Endothelial cell of umbilical vein (primary cell): Measurements from ENCODE around the gene RPS6KA1. TPM values are rescaled to one million over a fixed set of nuclear protein-coding genes. Genes with fewer than 3 reads are reported as not detected.

ENCODE experiments used
- BruUV-seq: library from RNA; stranded (reverse); fragments of 400-500 nt; replicated peaks from 2 replicates; lab custom pipeline; 2021; lab: Mats Ljungman, UMichigan
- CTCF ChIA-PET: fragments of 300-600, 350-600 bp; sonication (Branson Sonifier 250); formaldehyde crosslinking; loops from one replicate; lab custom pipeline; 2021; ENCODE audit warnings: antibody characterized with exemption, inconsistent platforms; lab: Charles Lee
- POLR2A ChIA-PET: fragments of 300-600, 350-600 bp; sonication (Branson Sonifier 250); formaldehyde crosslinking; loops from one replicate; lab custom pipeline; 2021; ENCODE audit warnings: antibody characterized with exemption, inconsistent platforms; lab: Charles Lee
- DNase-seq: peaks from one replicate; pipeline ENCODE4 v3.0.0-alpha.2; 2011; ENCODE audit warnings: low read depth, low spot score
- FAIRE-seq: peaks from 2 replicates; lab custom pipeline; 2011; peaks lifted over from hg19 to GRCh38; lab: Jason Lieb, UNC
- H2AFZ ChIP-seq: 2 replicates; pipeline ENCODE4 v1.6.0; 2012; ENCODE audit warnings: low read depth, low read length, control low read depth, inconsistent platforms
- H3K27ac ChIP-seq: 2 replicates; pipeline ENCODE4 v1.5.1; 2011; ENCODE audit warnings: low read depth, mild to moderate bottlenecking, control low read depth, low read length, moderate library complexity; ENCODE audit not compliant: insufficient read depth
- H3K27me3 ChIP-seq, 2 experiments: 2 replicates each; pipeline versions ENCODE4 v1.6.0 to v1.6.1; 2011; ENCODE audit warnings: low read length in 2 of 2, mixed read lengths in 1 of 2; ENCODE audit not compliant: control insufficient read depth in 2 of 2, insufficient read depth in 2 of 2
- H3K36me3 ChIP-seq, 2 experiments: 2 replicates in 1 of 2; 3 replicates in 1 of 2; pipeline ENCODE4 v1.5.1; 2011; ENCODE audit warnings: low read length in 2 of 2, mild to moderate bottlenecking in 1 of 2, moderate library complexity in 1 of 2; ENCODE audit not compliant: control insufficient read depth in 2 of 2, insufficient read depth in 2 of 2; ENCODE audit errors: extremely low read depth in 1 of 2
- H3K4me1 ChIP-seq: 3 replicates; pipeline ENCODE4 v1.5.1; 2011; ENCODE audit warnings: mild to moderate bottlenecking, low read length; ENCODE audit not compliant: control insufficient read depth, insufficient read depth; ENCODE audit errors: extremely low read depth
- H3K4me2 ChIP-seq: 2 replicates; pipeline ENCODE4 v1.6.1; 2011; ENCODE audit warnings: low read length, control low read depth, mixed read lengths; ENCODE audit not compliant: insufficient read depth
- H3K4me3 ChIP-seq, 3 experiments: fragments of 200-600 bp in 1 of 3; sonication (generic), shearing (Covaris generic) in 1 of 3; replicated peaks in 1 of 3; 2 replicates each; pipeline ENCODE4 v1.5.1; 2011 to 2016; ENCODE audit warnings: control low read depth in 3 of 3, low read length in 3 of 3, mild to moderate bottlenecking in 2 of 3, inconsistent platforms in 1 of 3, low read depth in 1 of 3, moderate library complexity in 1 of 3; ENCODE audit not compliant: insufficient read depth in 1 of 3
- H3K79me2 ChIP-seq: 2 replicates; pipeline ENCODE4 v1.6.0; 2012; ENCODE audit warnings: low read length, inconsistent platforms; ENCODE audit not compliant: control insufficient read depth, insufficient read depth
- H3K9ac ChIP-seq: replicated peaks from 2 replicates; pipeline ENCODE3; 2011; ENCODE audit warnings: low read length, control low read depth; ENCODE audit not compliant: insufficient read depth; ENCODE audit errors: extremely low read depth
- H3K9me1 ChIP-seq: replicated peaks from 3 replicates; pipeline ENCODE4 v1.6.0; 2011; ENCODE audit warnings: mild to moderate bottlenecking, low read length; ENCODE audit not compliant: control insufficient read depth, insufficient read depth; ENCODE audit errors: extremely low read depth
- H3K9me3 ChIP-seq: replicated peaks from 2 replicates; pipeline ENCODE4 v1.5.1; 2012; ENCODE audit warnings: low read length, inconsistent platforms; ENCODE audit not compliant: control insufficient read depth, insufficient read depth
- H4K20me1 ChIP-seq: replicated peaks from 2 replicates; pipeline ENCODE3; 2011; ENCODE audit warnings: mild to moderate bottlenecking, low read length; ENCODE audit not compliant: control insufficient read depth, insufficient read depth; ENCODE audit errors: extremely low read depth
- FOS ChIP-seq: IDR thresholded peaks from 2 replicates; pipeline ENCODE4 v1.6.1; 2011; ENCODE audit warnings: mild to moderate bottlenecking, low read length, moderate library complexity, borderline replicate concordance; ENCODE audit not compliant: insufficient read depth
- GATA2 ChIP-seq: IDR thresholded peaks from 2 replicates; pipeline ENCODE4 v1.7.0; 2011; ENCODE audit warnings: low read depth, mild to moderate bottlenecking, moderate library complexity, mixed read lengths, low read length; ENCODE audit not compliant: insufficient read length, insufficient read depth
- POLR2AphosphoS5 ChIP-seq: IDR thresholded peaks from 2 replicates; pipeline ENCODE4 v1.6.1; 2012; ENCODE audit warnings: low read depth, mild to moderate bottlenecking, control low read depth, low read length, moderate library complexity; ENCODE audit not compliant: insufficient read depth
- dilution Hi-C: fragments of 300-500 bp; cut with MboI; formaldehyde crosslinking; loops from one replicate; pipeline ENCODE4 v1.15.0; 2019; ENCODE audit warnings: low sequenced_read_pairs; ENCODE audit not compliant: extremely low pct_ligation_motif_present
- intact Hi-C: fragments of 100-400 bp; cut with micrococcal nuclease; formaldehyde crosslinking; loops from one replicate; pipeline ENCODE4 v1.10.0; 2022
- polyA plus RNA-seq, 4 experiments: library from polyadenylated mRNA; depleted of rRNA in 3 of 4; stranded (reverse) in 3 of 4; unstranded in 1 of 4; fragments of >200 nt; gene quantifications; 2 replicates each; pipeline versions ENCODE4 v1.2.1 to v1.2.3, GENCODE V29; 2011 to 2012; ENCODE audit warnings: missing spikeins in 1 of 4
- total RNA-seq: library from RNA; stranded (reverse); gene quantifications from 2 replicates; pipeline ENCODE4 v1.2.3, GENCODE V29; 2021
- TF ChIP-seq, protein P1 (sequence below): IDR thresholded peaks from 2 replicates; pipeline ENCODE4 v1.6.1; 2011; ENCODE audit not compliant: insufficient read depth, insufficient read length
- TF ChIP-seq, protein P2 (sequence below), 2 donors: IDR thresholded peaks; 1 replicate in 1 of 2; 2 replicates in 1 of 2; pipeline ENCODE4 v1.5.1; 2011; ENCODE audit warnings: low read length in 2 of 2, mild to moderate bottlenecking in 2 of 2, moderate library complexity in 2 of 2, control low read depth in 1 of 2, inconsistent platforms in 1 of 2, low read depth in 1 of 2; ENCODE audit not compliant: insufficient read depth in 1 of 2; ENCODE audit errors: extremely low read depth in 1 of 2

Gene RPS6KA1
- total and polyA plus RNA-seq, 2 donors (not counting 3 experiments of a cell fraction or from before 2014, with no cell fraction given): 6.7 to 15.5 TPM

DNA sequence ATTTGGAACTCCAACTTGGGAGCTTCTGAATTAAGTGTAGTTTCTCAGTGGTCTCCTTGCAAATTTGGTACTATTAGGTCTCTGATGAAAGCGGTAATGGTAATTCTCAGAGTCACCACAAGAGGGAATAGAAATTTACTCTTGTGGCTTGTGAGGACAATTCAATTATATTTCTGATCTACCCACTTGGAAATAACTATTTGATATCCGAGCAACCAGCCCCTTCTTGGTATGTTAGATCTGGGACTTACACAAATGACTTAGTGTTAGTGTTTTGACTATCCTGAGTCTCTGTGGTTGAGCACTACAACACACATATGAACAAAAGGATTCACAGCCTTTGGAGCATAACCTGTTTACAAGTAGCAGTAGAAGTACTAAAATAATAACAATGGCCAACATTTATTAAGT, 68.1 kb downstream of the RPS6KA1 start:
- FAIRE-seq: peak; percentile 60
- BruUV-seq: no TSS peak

More for the DNA sequence above, 68.1 kb downstream of the RPS6KA1 start:
- POLR2A ChIA-PET: no interaction called here
- no peaks in the 10 kb centered on the region for H3K36me3 ChIP-seq
- peak; percentile 72 for DNase-seq
- no peaks in the 10 kb centered on the region for H3K9me1 ChIP-seq
- H4K20me1 ChIP-seq: no peaks in the 10 kb centered on the region
- H3K9me3 ChIP-seq: no peaks in the 10 kb centered on the region
- H3K79me2 ChIP-seq: no peaks in the 10 kb centered on the region
- H2AFZ ChIP-seq: no peak overlapping the region
- dilution Hi-C loops: no loop called here
- H3K9ac ChIP-seq: no peak overlapping the region
- CTCF ChIA-PET: interaction anchor here (1.2 to 14.6 kb wide), 6 partner anchors 12 to 212 kb away, joined by 3 to 428 read pairs (median 4); partner anchors contain the start of gene PIGV
- H3K27ac ChIP-seq: no peak overlapping the region
- intact Hi-C loops: loop anchor here (1.0 kb wide), 1 partner anchor 281 kb away; no protein-coding TSS in a partner anchor
- H3K4me1 ChIP-seq: no peaks in the 10 kb centered on the region
- TF ChIP-seq, protein P1, sequence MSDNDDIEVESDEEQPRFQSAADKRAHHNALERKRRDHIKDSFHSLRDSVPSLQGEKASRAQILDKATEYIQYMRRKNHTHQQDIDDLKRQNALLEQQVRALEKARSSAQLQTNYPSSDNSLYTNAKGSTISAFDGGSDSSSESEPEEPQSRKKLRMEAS: no peak
- TF ChIP-seq, protein P2, sequence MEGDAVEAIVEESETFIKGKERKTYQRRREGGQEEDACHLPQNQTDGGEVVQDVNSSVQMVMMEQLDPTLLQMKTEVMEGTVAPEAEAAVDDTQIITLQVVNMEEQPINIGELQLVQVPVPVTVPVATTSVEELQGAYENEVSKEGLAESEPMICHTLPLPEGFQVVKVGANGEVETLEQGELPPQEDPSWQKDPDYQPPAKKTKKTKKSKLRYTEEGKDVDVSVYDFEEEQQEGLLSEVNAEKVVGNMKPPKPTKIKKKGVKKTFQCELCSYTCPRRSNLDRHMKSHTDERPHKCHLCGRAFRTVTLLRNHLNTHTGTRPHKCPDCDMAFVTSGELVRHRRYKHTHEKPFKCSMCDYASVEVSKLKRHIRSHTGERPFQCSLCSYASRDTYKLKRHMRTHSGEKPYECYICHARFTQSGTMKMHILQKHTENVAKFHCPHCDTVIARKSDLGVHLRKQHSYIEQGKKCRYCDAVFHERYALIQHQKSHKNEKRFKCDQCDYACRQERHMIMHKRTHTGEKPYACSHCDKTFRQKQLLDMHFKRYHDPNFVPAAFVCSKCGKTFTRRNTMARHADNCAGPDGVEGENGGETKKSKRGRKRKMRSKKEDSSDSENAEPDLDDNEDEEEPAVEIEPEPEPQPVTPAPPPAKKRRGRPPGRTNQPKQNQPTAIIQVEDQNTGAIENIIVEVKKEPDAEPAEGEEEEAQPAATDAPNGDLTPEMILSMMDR (IDR thresholded peaks at IDR 0.05; ENCODE audit: extremely low read depth in 1 of 2, insufficient read depth in 1 of 2, low read depth in 1 of 2, low read length in 2 of 2): peak; percentile 25 to 50
- TF ChIP-seq GATA2 (no peak), FOS (no peak), POLR2AphosphoS5 (no peak)
- H3K27me3 ChIP-seq: peaks cover 4% of the 10 kb centered on the region in 2 experiments
- H3K4me2 ChIP-seq: no peak overlapping the region
- no peak overlapping the region for H3K4me3 ChIP-seq
